IMR-90 (cell line): ENCODE data around the gene TBCC. TPM values are rescaled to one million over a fixed set of nuclear protein-coding genes. Genes with fewer than 3 reads are reported as not detected.
"Not testable (repeated sequence)": the region's sequence is repeated elsewhere in the genome, so short reads cannot be mapped to it uniquely, and the experiment has no call there.

Experiments
- ATAC-seq: fragments of 200-7000 bp; cut with Tn5 transposase; 2 replicates; pipeline ENCODE4 v1.9.1; 2020; ENCODE audit warnings: low read depth, mild to moderate bottlenecking, moderate library complexity
- BruUV-seq: library from RNA; stranded (reverse); fragments of 400-500 nt; replicated peaks from 2 replicates; lab custom pipeline; 2021; lab: Mats Ljungman, UMichigan
- CTCF ChIA-PET: fragments of 300-600 bp; formaldehyde crosslinking; extraction: SDS; loops from one replicate; lab custom pipeline; 2021; ENCODE audit warnings: antibody characterized with exemption; lab: Yijun Ruan, JAX
- POLR2A ChIA-PET: fragments of 300-600 bp; sonication (Branson Sonifier 250); formaldehyde crosslinking; loops from one replicate; lab custom pipeline; 2022; ENCODE audit warnings: antibody characterized with exemption; ENCODE audit not compliant: unreplicated experiment; lab: Charles Lee
- DNase-seq: peaks from one replicate; pipeline ENCODE4 v3.0.0; 2013
- H2AFZ ChIP-seq: replicated peaks from 2 replicates; pipeline ENCODE3; 2013; ENCODE audit warnings: low read length, mild to moderate bottlenecking; ENCODE audit not compliant: poor library complexity
- H2AK5ac ChIP-seq: 2 replicates; pipeline ENCODE4 v1.6.1; 2013; ENCODE audit warnings: low read depth, low read length, inconsistent platforms
- H2AK9ac ChIP-seq: replicated peaks from 2 replicates; pipeline ENCODE3; 2013; ENCODE audit warnings: mild to moderate bottlenecking, low read depth, low read length, moderate library complexity; ENCODE audit not compliant: poor library complexity
- H2BK120ac ChIP-seq: 2 replicates; pipeline ENCODE4 v1.6.1; 2013; ENCODE audit warnings: low read depth, low read length, inconsistent platforms
- H2BK15ac ChIP-seq: 3 replicates; pipeline ENCODE4 v1.6.1; 2013; ENCODE audit warnings: low read depth, low read length, inconsistent platforms
- H2BK20ac ChIP-seq: 2 replicates; pipeline ENCODE4 v1.6.1; 2013; ENCODE audit warnings: low read depth, mild to moderate bottlenecking, inconsistent platforms, low read length, moderate library complexity
- H2BK5ac ChIP-seq: 2 replicates; pipeline ENCODE4 v1.6.1; 2013; ENCODE audit warnings: mild to moderate bottlenecking, low read depth, low read length, inconsistent platforms; ENCODE audit not compliant: poor library complexity, severe bottlenecking
- H3K14ac ChIP-seq: replicated peaks from 2 replicates; pipeline ENCODE4 v1.6.1; 2013; ENCODE audit warnings: low read depth, low read length, inconsistent platforms
- H3K18ac ChIP-seq: 2 replicates; pipeline ENCODE4 v1.6.1; 2013; ENCODE audit warnings: low read depth, low read length, control low read depth
- H3K23ac ChIP-seq: 2 replicates; pipeline ENCODE4 v1.6.1; 2013; ENCODE audit warnings: low read depth, low read length, inconsistent platforms
- H3K27ac ChIP-seq: 2 replicates; pipeline ENCODE4 v1.5.1; 2013; ENCODE audit warnings: mild to moderate bottlenecking, control low read depth, low read length; ENCODE audit not compliant: insufficient read depth
- H3K27me3 ChIP-seq: 2 replicates; pipeline ENCODE4 v1.6.1; 2013; ENCODE audit warnings: low read length; ENCODE audit not compliant: control insufficient read depth, insufficient read depth
- H3K36me3 ChIP-seq: 2 replicates; pipeline ENCODE4 v1.6.1; 2013; ENCODE audit warnings: low read length, mixed read lengths; ENCODE audit not compliant: control insufficient read depth, insufficient read depth
- H3K4ac ChIP-seq: 2 replicates; pipeline ENCODE4 v1.6.1; 2013; ENCODE audit warnings: low read depth, low read length, inconsistent platforms
- H3K4me1 ChIP-seq: 2 replicates; pipeline ENCODE4 v1.6.1; 2013; ENCODE audit warnings: low read length, mixed read lengths; ENCODE audit not compliant: control insufficient read depth, insufficient read depth
- H3K4me2 ChIP-seq: 2 replicates; pipeline ENCODE4 v1.6.1; 2013; ENCODE audit warnings: low read depth, mild to moderate bottlenecking, control low read depth, low read length, moderate library complexity
- H3K4me3 ChIP-seq: 2 replicates; pipeline ENCODE4 v1.5.1; 2013; ENCODE audit warnings: low read depth, mild to moderate bottlenecking, control low read depth, low read length, moderate library complexity; ENCODE audit not compliant: insufficient read depth
- H3K56ac ChIP-seq: 2 replicates; pipeline ENCODE4 v1.6.1; 2013; ENCODE audit warnings: low read length, inconsistent platforms; ENCODE audit not compliant: insufficient read depth; ENCODE audit errors: extremely low read depth
- H3K79me1 ChIP-seq, 2 experiments: 2 replicates each; pipeline ENCODE4 v1.6.1; 2013; ENCODE audit warnings: low read length in 2 of 2, inconsistent platforms in 1 of 2, low read depth in 1 of 2
- H3K9ac ChIP-seq: 2 replicates; pipeline ENCODE4 v1.6.1; 2013; ENCODE audit warnings: low read depth, low read length, control low read depth
- H3K9me1 ChIP-seq: 2 replicates; pipeline ENCODE4 v1.6.1; 2013; ENCODE audit warnings: low read length, inconsistent platforms; ENCODE audit not compliant: insufficient read depth
- H3K9me3 ChIP-seq: 2 replicates; pipeline ENCODE4 v1.6.1; 2013; ENCODE audit warnings: low read length; ENCODE audit not compliant: control insufficient read depth, insufficient read depth
- H4K20me1 ChIP-seq: 2 replicates; pipeline ENCODE4 v1.6.1; 2013; ENCODE audit warnings: low read length, inconsistent platforms; ENCODE audit not compliant: insufficient read depth
- H4K5ac ChIP-seq: 2 replicates; pipeline ENCODE4 v1.6.1; 2013; ENCODE audit warnings: mild to moderate bottlenecking, low read depth, low read length, control low read depth
- H4K8ac ChIP-seq, 2 experiments: 2 replicates each; pipeline ENCODE4 v1.6.1; 2013; ENCODE audit warnings: low read depth in 2 of 2, low read length in 2 of 2, control low read depth in 1 of 2, inconsistent platforms in 1 of 2
- H4K91ac ChIP-seq: 2 replicates; pipeline ENCODE4 v1.6.1; 2013; ENCODE audit warnings: low read depth, low read length, inconsistent platforms; ENCODE audit not compliant: insufficient read depth
- BHLHE40 ChIP-seq: fragments of 150-350 bp; IDR thresholded peaks from 2 replicates; pipeline ENCODE4 v1.6.1; 2016; ENCODE audit warnings: mild to moderate bottlenecking, low read depth, low read length
- ELK1 ChIP-seq: fragments of 150-350 bp; IDR thresholded peaks from 2 replicates; pipeline ENCODE4 v1.6.1; 2016; ENCODE audit warnings: low read depth, mild to moderate bottlenecking, low read length, moderate library complexity, borderline replicate concordance
- MAFK ChIP-seq: IDR thresholded peaks from 2 replicates; pipeline ENCODE4 v1.6.1; 2012; ENCODE audit warnings: low read depth, low read length, improper control_type of control experiment
- MAZ ChIP-seq: IDR thresholded peaks from 2 replicates; pipeline ENCODE4 v1.6.1; 2012; ENCODE audit warnings: low read depth, mild to moderate bottlenecking, low read length, improper control_type of control experiment, moderate library complexity, borderline replicate concordance
- RAD21 ChIP-seq: IDR thresholded peaks from 2 replicates; pipeline ENCODE4 v1.6.1; 2012; ENCODE audit warnings: low read length, improper control_type of control experiment
- WGBS, 2 experiments: methylation state at CpG; one replicate each; pipeline versions ENCODE4 v1.1.5 to v1.1.7; 2013; ENCODE audit warnings: missing lambda C conversion rate in 2 of 2; ENCODE audit not compliant: insufficient read length in 1 of 2; ENCODE audit errors: extremely low coverage in 2 of 2; 5-methylcytosine and 5-hydroxymethylcytosine counted together
- dilution Hi-C: fragments of 300-500 bp; cut with HindIII; formaldehyde crosslinking; loops from one replicate; pipeline ENCODE4 v1.14.3; 2018; ENCODE audit warnings: low sequenced_read_pairs; ENCODE audit not compliant: unreplicated experiment
- in situ Hi-C: fragments of 300-500 bp; cut with MboI; formaldehyde crosslinking; loops from 3 replicates; pipeline ENCODE4 v1.14.3; 2019; ENCODE audit warnings: low sequenced_read_pairs, inconsistent platforms, mixed read lengths
- intact Hi-C: fragments of 100-400 bp; cut with micrococcal nuclease; formaldehyde crosslinking; loops from 2 replicates; pipeline ENCODE4 v1.10.0; 2022
- polyA plus RNA-seq, 3 experiments: library from polyadenylated mRNA; depleted of rRNA; stranded (reverse); fragments of >200 nt; gene quantifications; 2 replicates each; pipeline ENCODE4 v1.2.3, GENCODE V29; 2012; ENCODE audit warnings: low replicate concordance in 1 of 3
- total RNA-seq: library from RNA; depleted of rRNA; stranded (reverse); fragments of >200 nt; gene quantifications from 2 replicates; pipeline ENCODE4 v1.2.3, GENCODE V29; 2012

Gene TBCC
- total and polyA plus RNA-seq, 2 of the 4 experiments (the other 2 are of a cell fraction): 23.0 to 32.6 TPM

GRCh38 chr6:42777126-42777822 is 31.4 kb upstream of the TBCC start:
- H3K14ac ChIP-seq: no peak overlapping the region
- H3K9me3 ChIP-seq: no peaks in the 10 kb centered on the region
- peaks cover 3 to 8% of the 10 kb centered on the region in 2 experiments; a peak in 1 of 4 replicates for H3K79me1 ChIP-seq
- intact Hi-C loops: no loop called here
- CTCF ChIA-PET: interaction anchor here (1.0 kb wide), 1 partner anchor 29 kb away, joined by 5 read pairs; no protein-coding TSS in a partner anchor
- H4K5ac ChIP-seq: 0 out of 2 replicates have a peak overlapping the region, but pooled peaks have one; percentile 31
- H3K4me3 ChIP-seq: no peak overlapping the region
- in situ Hi-C loops: no loop called here
- no peaks in the 10 kb centered on the region for H4K20me1 ChIP-seq
- ATAC-seq: peak; percentile 50
- POLR2A ChIA-PET: no interaction called here
- no CpG with 5 or more reads among the region's 2 CpGs for WGBS, 2 experiments
- BruUV-seq: no TSS peak
- H3K23ac ChIP-seq: no peak overlapping the region
- no peak overlapping the region for H4K91ac ChIP-seq
- H3K18ac ChIP-seq: no peak overlapping the region; the same call in 1 of the 2 replicates
- H3K9ac ChIP-seq: no peak overlapping the region; the same call in 1 of the 2 replicates
- no peaks in the 10 kb centered on the region for H3K36me3 ChIP-seq
- H2AK5ac ChIP-seq: no peak overlapping the region
- no peak overlapping the region for H2BK20ac ChIP-seq
- no peak overlapping the region for H2BK5ac ChIP-seq
- H3K4me2 ChIP-seq: peak overlapping the region; percentile 75
- no peak overlapping the region for H3K56ac ChIP-seq
- no peak overlapping the region for H2AFZ ChIP-seq
- peaks cover 5% of the 10 kb centered on the region; the same call in 1 of the 2 replicates for H3K9me1 ChIP-seq
- H3K4me1 ChIP-seq: no peaks in the 10 kb centered on the region
- no peak for TF ChIP-seq MAFK
- no peak for TF ChIP-seq RAD21
- TF ChIP-seq MAZ: no peak
- TF ChIP-seq BHLHE40: no peak
- no peak for TF ChIP-seq ELK1
- DNase-seq: peak; percentile 73
- no peak overlapping the region for H4K8ac ChIP-seq
- H2AK9ac ChIP-seq: no peak overlapping the region
- H2BK120ac ChIP-seq: no peak overlapping the region
- no peaks in the 10 kb centered on the region for H3K27me3 ChIP-seq
- H3K27ac ChIP-seq: no peak overlapping the region
- H3K4ac ChIP-seq: no peak overlapping the region
- H2BK15ac ChIP-seq: no peak overlapping the region
- dilution Hi-C loops: no loop called here

GRCh38 chr6:42774821-42775487 is 29.1 kb upstream of the TBCC start:
- H3K18ac ChIP-seq, H3K4me2 ChIP-seq, H3K14ac ChIP-seq, H2BK120ac ChIP-seq, H3K27ac ChIP-seq, H4K5ac ChIP-seq, H3K9me1 ChIP-seq, H3K4me3 ChIP-seq, DNase-seq, H3K9me3 ChIP-seq, CTCF ChIA-PET, H2AFZ ChIP-seq, H2BK15ac ChIP-seq, H3K9ac ChIP-seq, H3K27me3 ChIP-seq, H4K8ac ChIP-seq, dilution Hi-C loops, H2BK20ac ChIP-seq, H2BK5ac ChIP-seq, H3K23ac ChIP-seq, H4K91ac ChIP-seq, H4K20me1 ChIP-seq, H2AK5ac ChIP-seq, H3K4me1 ChIP-seq, intact Hi-C loops, H3K36me3 ChIP-seq, H2AK9ac ChIP-seq, POLR2A ChIA-PET, ATAC-seq, in situ Hi-C loops, H3K56ac ChIP-seq, BruUV-seq, H3K79me1 ChIP-seq: not testable (repeated sequence)
- WGBS, 2 experiments: no CpG with 5 or more reads among the region's 10 CpGs
- peak overlapping the region; percentile 28; the same call in 1 of the 2 replicates for H3K4ac ChIP-seq
